IgD-negative memory B cell (primary cell): Measurements from ENCODE around the gene PAPSS1. TPM values are rescaled to one million over a fixed set of nuclear protein-coding genes. Genes with fewer than 3 reads are reported as not detected.
"Not testable (repeated sequence)": the region's sequence is repeated elsewhere in the genome, so short reads cannot be mapped to it uniquely, and the experiment has no call there.

Source experiments
- H3K27ac Mint-ChIP-seq, 3 donors: one replicate each; pipeline ENCODE4 v1.8.0; 2020 to 2022; ENCODE audit warnings: mild to moderate bottlenecking in 3 of 3, mixed read lengths in 3 of 3, moderate library complexity in 1 of 3
- H3K27me3 Mint-ChIP-seq: one replicate; pipeline ENCODE4 v1.8.0; 2021; ENCODE audit warnings: mixed read lengths
- H3K36me3 Mint-ChIP-seq: one replicate; pipeline ENCODE4 v1.8.0; 2020; ENCODE audit warnings: mild to moderate bottlenecking, mixed read lengths
- H3K4me1 Mint-ChIP-seq, 3 donors: one replicate each; pipeline ENCODE4 v1.8.0; 2020 to 2022; ENCODE audit warnings: mixed read lengths in 3 of 3, mild to moderate bottlenecking in 1 of 3
- H3K4me3 Mint-ChIP-seq, 4 donors: one replicate each; pipeline ENCODE4 v1.8.0; 2020 to 2022; ENCODE audit warnings: mild to moderate bottlenecking in 4 of 4, mixed read lengths in 4 of 4, moderate library complexity in 3 of 4
- H3K9me3 Mint-ChIP-seq, 3 donors: one replicate each; pipeline ENCODE4 v1.8.0; 2020 to 2021; ENCODE audit warnings: mixed read lengths in 3 of 3, mild to moderate bottlenecking in 1 of 3
- polyA plus RNA-seq: library from polyadenylated mRNA; unstranded; fragments of 300-500 nt; fragmentation: Illumina TruSeq; gene quantifications from one replicate; pipeline ENCODE4 v1.2.3, GENCODE V29; 2021

The PAPSS1 gene
- polyA plus RNA-seq, 1 donor from 2014 or later, result 52.4 TPM

DNA sequence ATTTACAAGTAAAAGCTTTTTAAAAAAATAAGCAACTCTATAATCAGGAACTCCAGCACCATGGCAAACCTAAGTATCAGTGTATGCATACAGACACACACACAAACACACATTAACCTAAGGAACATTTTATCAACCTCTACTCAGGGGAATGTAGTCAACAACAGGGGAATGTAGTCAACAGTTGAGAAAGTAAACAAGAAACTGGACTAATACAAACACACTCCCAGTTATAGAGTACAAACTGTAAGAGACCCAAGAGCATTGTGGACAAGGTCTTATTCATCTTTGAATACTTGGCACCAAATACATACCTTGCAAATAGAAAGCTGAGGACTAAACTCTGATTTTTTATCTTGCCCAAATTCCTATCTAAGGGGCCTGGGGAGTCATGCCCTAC is 36.2 kb downstream of the PAPSS1 start:
- Mint-ChIP-seq H3K9me3 (peaks cover 0 to 8% (median 2%) of the 10 kb centered on the region in 3 donors), H3K36me3 (peaks cover 22% of the 10 kb centered on the region), H3K4me1 (peaks cover 0 to 2% (median 2%) of the 10 kb centered on the region in 3 donors), H3K27me3 (no peaks in the 10 kb centered on the region), H3K4me3 (no peak overlapping the region), H3K27ac (no peak overlapping the region)

DNA sequence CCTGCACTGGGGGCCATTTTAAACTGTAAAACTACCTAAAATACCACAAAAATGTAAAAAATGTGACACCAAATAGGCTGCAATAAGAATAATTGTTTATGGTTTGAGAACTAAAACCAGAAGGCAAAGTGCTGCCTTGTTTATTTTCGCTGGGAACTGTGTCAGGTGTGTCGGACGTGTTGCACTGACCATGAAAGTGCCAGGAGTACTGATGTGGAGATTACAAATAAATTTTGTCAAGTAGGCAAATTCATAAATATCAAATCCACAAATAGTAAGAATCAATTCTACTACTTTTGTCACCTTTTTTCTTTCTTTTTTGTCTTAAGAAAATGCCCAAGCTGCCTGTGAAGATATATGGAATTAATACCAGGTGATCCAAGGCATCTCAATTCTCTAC is 37.7 kb downstream of the PAPSS1 start:
- H3K9me3 Mint-ChIP-seq, result peaks cover 0 to 13% (median 2%) of the 10 kb centered on the region in 3 donors
- no peak overlapping the region for H3K4me3 Mint-ChIP-seq
- peaks cover 0 to 3% (median 2%) of the 10 kb centered on the region in 3 donors for H3K4me1 Mint-ChIP-seq
- no peak overlapping the region for H3K27ac Mint-ChIP-seq
- peaks cover 28% of the 10 kb centered on the region for H3K36me3 Mint-ChIP-seq
- H3K27me3 Mint-ChIP-seq, result no peaks in the 10 kb centered on the region

DNA sequence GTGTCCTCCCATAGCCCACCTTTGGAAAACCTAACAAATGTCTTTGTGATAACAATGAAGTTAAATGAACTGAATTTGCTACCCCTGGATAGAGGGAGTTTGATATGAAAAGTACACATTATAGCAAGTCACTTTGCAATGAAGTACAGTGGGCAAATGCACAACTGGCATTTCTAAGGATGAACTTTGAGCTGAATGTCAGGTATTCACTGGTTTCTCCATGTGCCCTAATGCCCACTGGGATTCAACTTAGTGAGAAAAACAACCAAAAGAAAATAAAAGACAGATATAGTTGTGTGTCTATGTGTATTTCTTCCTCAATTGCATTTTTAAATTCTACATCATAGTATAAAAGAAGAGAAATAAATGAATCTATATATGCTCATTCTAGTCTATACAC is 51.0 kb downstream of the PAPSS1 start:
- Mint-ChIP-seq H3K36me3 (peaks cover 5% of the 10 kb centered on the region), H3K4me1 (peaks cover 0 to 2% (median 0%) of the 10 kb centered on the region in 3 donors), H3K27ac (no peak overlapping the region), H3K9me3 (no peaks in the 10 kb centered on the region), H3K27me3 (no peaks in the 10 kb centered on the region), H3K4me3 (no peak overlapping the region)

DNA sequence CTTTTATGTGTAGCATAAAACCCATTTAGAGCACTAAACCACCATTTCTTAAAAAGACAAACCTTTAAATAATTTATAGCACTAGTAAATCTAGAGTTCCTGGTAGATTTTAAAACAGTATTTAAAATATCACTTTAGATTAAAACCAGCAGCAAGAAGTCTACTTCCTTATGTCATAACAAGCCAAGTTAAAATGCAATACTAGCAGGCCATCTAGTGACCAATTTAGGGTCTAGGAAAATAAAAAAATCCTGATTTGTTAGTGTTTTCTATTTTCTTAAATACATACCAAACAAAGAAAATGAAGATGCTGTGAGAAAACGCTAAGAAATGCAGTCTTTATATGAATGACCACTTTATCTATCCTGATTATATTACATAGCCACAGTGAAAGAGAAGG is 53.9 kb downstream of the PAPSS1 start:
- Mint-ChIP-seq H3K27me3 (no peaks in the 10 kb centered on the region), H3K4me1 (peaks cover 0 to 4% (median 2%) of the 10 kb centered on the region in 3 donors), H3K4me3 (no peak overlapping the region), H3K36me3 (no peaks in the 10 kb centered on the region), H3K9me3 (no peaks in the 10 kb centered on the region), H3K27ac (no peak overlapping the region)

DNA sequence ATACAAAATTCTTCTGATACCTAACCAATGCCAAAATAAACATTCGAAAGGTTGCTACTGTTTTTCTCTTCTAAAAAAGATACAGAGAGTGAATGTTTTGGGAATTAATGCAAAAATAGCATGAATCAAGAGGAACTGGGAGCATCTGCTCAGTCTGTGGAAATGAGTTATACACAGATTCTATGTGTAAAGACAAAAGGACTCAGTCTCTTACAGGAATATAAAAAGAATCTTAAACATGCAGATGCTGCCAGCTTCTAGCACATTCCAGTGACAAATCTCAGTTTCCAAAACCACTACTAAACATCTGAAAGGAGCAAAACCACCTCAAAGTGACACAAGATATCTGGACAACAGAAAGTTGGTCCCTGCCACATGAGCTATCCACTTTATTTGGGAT is 55.0 kb downstream of the PAPSS1 start:
- no peaks in the 10 kb centered on the region for H3K9me3 Mint-ChIP-seq
- no peak overlapping the region for H3K4me3 Mint-ChIP-seq
- no peaks in the 10 kb centered on the region for H3K27me3 Mint-ChIP-seq
- H3K4me1 Mint-ChIP-seq, result peaks cover 0 to 4% (median 0%) of the 10 kb centered on the region in 3 donors
- H3K36me3 Mint-ChIP-seq, result peaks cover 1% of the 10 kb centered on the region
- no peak overlapping the region for H3K27ac Mint-ChIP-seq

DNA sequence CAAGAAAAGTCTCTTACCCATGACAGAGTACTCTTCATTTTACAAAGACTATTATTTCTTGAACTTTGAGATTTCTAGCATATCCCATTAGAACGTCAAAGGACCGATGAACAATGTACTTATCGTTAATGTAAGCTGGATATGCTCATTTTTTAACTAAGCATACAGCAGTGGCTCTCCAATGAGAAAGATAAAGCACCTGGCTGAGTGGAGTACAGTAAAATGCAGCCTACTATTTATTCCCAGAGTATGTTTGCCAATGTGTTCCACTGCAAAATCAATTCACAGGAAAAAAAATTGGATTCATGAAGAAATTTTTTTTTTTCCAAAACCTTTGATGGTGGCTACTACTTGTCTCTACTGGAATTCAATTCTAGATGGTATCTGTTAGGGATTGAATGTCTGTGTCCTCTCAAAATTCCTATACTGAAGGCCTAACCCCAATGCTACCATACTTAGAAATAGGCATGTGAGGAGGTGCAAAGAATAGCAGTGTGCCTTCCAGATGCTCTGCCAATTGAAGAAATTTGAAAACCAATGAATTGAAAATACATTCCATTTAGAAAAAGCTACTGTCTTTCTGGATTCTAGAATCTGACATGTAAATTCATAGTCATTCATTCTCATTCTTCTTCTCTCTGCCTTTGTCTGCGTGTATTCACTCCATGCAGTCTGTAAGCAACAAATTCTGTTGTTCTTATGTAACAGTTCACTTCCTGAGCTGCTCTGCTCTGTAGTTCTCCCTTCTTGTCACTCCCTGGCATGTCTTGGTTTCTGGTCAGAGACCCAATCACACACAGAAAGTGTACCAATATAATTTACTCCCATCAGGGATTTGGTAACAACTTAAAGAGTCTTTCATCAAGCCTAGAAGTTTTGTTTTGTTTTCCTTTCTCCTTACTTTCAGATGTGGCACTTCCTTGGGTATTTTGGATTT is 61.4 kb downstream of the PAPSS1 start:
- peaks cover 0 to 4% (median 0%) of the 10 kb centered on the region in 3 donors for H3K4me1 Mint-ChIP-seq
- no peak overlapping the region for H3K4me3 Mint-ChIP-seq
- H3K9me3 Mint-ChIP-seq, result peaks cover 0 to 3% (median 0%) of the 10 kb centered on the region in 3 donors
- H3K36me3 Mint-ChIP-seq, result peaks cover 18% of the 10 kb centered on the region
- no peaks in the 10 kb centered on the region for H3K27me3 Mint-ChIP-seq
- H3K27ac Mint-ChIP-seq, result no peak overlapping the region

DNA sequence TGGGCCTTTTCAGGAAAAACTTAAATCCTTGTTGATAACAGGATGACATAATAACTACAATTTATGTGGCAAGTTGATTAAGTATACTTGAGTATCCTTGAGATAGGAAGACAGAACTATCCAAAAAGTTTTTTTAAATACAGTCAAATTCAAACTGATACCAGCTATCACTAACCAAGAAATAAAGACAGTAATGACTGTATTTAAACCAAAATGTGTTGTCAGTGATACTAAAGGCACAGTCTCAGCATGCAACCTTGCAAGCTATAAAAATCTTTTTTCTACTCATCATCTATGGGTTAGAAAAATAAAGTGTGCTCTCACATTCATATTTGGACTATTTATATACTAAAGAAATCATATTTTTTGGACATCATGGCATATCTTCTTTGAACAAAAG is 64.7 kb downstream of the PAPSS1 start:
- H3K4me3 Mint-ChIP-seq, result no peak overlapping the region
- no peak overlapping the region for H3K27ac Mint-ChIP-seq
- peaks cover 34% of the 10 kb centered on the region for H3K36me3 Mint-ChIP-seq
- H3K4me1 Mint-ChIP-seq, result peaks cover 0 to 3% (median 0%) of the 10 kb centered on the region in 3 donors
- no peaks in the 10 kb centered on the region for H3K27me3 Mint-ChIP-seq
- peaks cover 2 to 13% (median 4%) of the 10 kb centered on the region in 3 donors for H3K9me3 Mint-ChIP-seq

DNA sequence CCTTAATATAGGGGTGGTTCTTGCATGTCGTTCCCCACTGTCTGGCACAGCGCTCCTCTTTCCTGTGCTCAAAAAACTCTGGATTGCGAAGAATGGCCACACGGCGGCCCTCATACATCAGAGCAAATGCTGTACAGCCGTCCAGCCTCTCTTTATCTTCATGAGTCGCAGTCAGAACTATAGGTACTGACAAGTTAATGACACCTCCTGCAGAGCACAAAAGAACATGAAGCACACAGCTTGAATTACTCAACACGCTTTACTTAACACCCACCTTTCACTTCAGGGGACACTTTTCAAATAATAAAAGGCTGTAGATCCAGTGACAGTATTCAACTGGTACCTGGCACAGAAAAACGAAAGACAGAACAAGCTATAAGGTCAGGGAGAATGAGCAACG is 65.3 kb downstream of the PAPSS1 start:
- Mint-ChIP-seq H3K4me3 (no peak overlapping the region), H3K9me3 (peaks cover 2 to 13% (median 4%) of the 10 kb centered on the region in 3 donors), H3K36me3 (peaks cover 32% of the 10 kb centered on the region)

DNA sequence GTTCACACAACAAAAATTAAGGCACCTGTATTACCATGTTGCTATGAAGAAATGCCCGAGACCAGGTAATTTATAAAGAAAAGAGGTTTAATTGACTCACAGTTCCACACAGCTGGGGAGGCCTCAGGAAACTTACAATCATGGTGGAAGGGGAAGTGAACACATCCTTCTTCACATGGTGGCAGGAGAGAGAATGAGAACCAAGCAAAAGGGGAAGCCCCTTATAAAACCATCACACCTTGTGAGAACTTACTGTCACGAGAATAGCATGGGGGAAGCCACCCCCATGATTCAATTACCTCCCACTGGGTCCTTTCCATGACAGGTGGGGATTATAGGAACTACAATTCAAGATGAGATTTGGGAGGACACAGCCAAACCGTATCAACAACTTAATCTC is 68.6 kb downstream of the PAPSS1 start:
- peaks cover 2 to 13% (median 4%) of the 10 kb centered on the region in 3 donors for H3K9me3 Mint-ChIP-seq
- not testable (repeated sequence) for H3K27me3 Mint-ChIP-seq

More for the DNA sequence above, 65.3 kb downstream of the PAPSS1 start:
- no peak overlapping the region for H3K27ac Mint-ChIP-seq
- peaks cover 0 to 3% (median 0%) of the 10 kb centered on the region in 3 donors for H3K4me1 Mint-ChIP-seq
- H3K27me3 Mint-ChIP-seq, result no peaks in the 10 kb centered on the region

DNA sequence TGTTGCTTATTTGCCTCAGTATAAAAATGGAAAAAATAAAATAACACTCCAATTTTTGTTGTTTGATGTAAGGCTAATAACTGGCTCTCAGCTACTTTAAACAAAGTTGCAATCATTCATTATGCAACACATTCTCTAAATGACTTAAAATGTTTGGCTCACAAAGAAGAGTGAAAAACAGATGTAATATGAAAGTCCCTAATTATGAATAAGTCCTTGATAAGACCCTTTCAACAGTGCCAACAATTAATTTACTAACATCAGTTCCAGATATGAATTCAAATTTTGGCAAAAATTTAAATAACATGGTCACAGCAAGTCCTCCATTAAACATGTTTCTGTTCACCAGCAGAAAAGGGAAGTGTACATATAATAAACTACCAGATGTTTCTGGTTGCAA is 69.8 kb downstream of the PAPSS1 start:
- Mint-ChIP-seq H3K9me3 (peaks cover 2 to 13% (median 4%) of the 10 kb centered on the region in 3 donors), H3K27me3 (no peaks in the 10 kb centered on the region), H3K4me1 (peaks cover 0 to 9% (median 6%) of the 10 kb centered on the region in 3 donors), H3K36me3 (peaks cover 36% of the 10 kb centered on the region), H3K27ac (no peak overlapping the region), H3K4me3 (no peak overlapping the region)

More for the DNA sequence above, 68.6 kb downstream of the PAPSS1 start:
- H3K4me1 Mint-ChIP-seq, H3K4me3 Mint-ChIP-seq, H3K27ac Mint-ChIP-seq: not testable (repeated sequence)
- H3K36me3 Mint-ChIP-seq, result peaks cover 36% of the 10 kb centered on the region

DNA sequence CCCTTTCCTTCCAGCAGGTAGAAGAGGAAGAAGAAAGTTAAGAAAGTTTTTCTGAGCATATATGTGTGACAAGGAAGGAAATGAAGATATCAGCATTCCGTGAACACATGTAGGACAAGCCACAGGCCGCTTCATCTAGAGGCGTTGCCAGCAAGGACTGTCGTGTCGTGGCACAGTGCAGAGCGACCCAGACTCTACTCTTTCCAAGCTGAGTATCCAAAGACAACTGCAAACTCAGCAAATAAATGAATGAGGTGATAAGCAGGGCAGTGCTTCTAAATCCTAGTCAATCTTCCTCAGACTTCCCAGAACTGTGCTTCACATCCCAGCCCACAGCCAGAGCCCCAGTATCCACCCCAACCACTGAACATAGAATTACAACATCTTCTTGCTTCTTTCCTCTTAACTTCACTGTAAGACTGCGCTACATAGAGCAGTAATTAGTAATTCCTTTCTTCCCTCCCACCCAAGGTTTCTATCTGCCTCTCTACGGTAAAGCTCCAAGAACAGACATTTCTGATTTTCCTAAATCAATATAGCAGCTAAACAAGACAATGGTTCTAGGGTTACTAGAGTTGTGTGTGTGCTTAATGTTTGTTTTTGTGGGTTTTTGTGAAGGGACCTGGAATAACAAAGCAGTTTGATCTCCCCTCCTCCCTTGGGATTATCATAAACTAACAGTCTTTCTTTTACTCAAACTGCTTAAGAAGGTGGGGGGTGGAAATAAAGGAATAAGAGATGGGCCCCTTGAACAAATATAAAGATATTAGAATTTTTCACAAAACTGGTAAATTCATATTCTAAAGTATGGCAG is 71.6 kb downstream of the PAPSS1 start:
- H3K4me1 Mint-ChIP-seq, result peaks cover 0 to 9% (median 6%) of the 10 kb centered on the region in 3 donors
- H3K36me3 Mint-ChIP-seq, result peaks cover 35% of the 10 kb centered on the region
- H3K4me3 Mint-ChIP-seq, result no peak overlapping the region
- peaks cover 2 to 9% (median 4%) of the 10 kb centered on the region in 3 donors for H3K9me3 Mint-ChIP-seq
- peak overlapping the region in 1 of 3 donors; percentile 71 for H3K27ac Mint-ChIP-seq
- no peaks in the 10 kb centered on the region for H3K27me3 Mint-ChIP-seq

DNA sequence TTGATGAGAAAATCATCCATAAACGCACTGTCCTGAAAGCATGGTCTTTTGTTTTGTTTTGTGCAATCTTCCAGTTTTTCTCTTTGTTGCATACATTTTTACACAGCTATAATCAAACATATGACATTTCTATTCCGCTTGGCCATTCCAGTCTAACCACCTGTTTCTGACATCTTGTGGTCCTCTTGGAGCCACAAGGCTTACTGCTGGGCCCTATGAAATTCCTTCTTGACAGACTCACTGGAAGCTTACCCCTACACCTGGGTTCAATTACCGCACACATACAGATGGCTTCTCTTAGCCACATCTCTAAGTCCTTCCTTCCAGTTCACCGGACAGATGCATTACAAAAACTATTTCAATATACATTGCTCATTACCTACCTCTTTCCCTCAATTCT is 72.4 kb downstream of the PAPSS1 start:
- Mint-ChIP-seq H3K27ac (no peak overlapping the region), H3K9me3 (peaks cover 2 to 6% (median 4%) of the 10 kb centered on the region in 3 donors), H3K4me3 (no peak overlapping the region), H3K27me3 (no peaks in the 10 kb centered on the region), H3K4me1 (peaks cover 0 to 11% (median 6%) of the 10 kb centered on the region in 3 donors), H3K36me3 (peaks cover 38% of the 10 kb centered on the region)

DNA sequence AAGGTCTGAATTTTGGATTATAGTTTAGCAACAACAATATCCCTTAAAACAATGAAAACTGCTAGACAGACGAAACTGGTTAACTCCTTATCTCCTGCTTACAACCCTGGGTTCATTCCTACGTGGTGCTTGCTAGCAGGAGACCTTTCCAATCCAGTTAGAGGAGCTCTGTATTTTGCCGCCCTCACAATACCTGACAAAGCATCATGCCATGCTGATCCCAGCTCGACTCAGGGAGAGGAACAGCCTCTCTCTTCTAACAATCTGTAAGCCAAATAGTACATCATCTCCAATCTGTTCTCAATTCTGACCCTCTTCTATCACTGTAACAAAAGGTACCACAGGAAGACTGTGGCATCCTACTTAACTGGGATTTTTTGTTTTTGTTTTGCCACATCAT is 74.4 kb downstream of the PAPSS1 start:
- Mint-ChIP-seq H3K4me3 (no peak overlapping the region), H3K27ac (no peak overlapping the region), H3K4me1 (peaks cover 0 to 8% (median 6%) of the 10 kb centered on the region in 3 donors), H3K36me3 (peaks cover 29% of the 10 kb centered on the region), H3K9me3 (no peaks in the 10 kb centered on the region), H3K27me3 (no peaks in the 10 kb centered on the region)

DNA sequence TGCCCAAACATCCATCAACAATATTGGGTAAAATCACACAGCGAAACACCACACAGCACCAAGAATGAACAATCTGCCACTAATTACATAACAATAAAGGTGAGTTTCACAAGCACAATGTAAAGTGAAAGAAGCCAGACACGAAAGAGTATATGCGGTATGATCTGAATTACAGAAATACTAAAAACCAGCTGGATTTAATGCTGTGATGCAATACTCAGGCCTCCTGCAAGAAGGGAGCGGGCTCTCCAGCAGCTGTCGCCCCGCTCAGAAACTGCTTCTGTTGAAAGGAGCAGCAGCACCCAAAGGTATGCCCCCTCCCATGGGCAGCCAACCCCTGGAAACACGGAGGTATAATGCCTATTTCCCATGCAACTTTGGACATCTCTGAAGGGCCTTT is 77.0 kb downstream of the PAPSS1 start:
- no peaks in the 10 kb centered on the region for H3K27me3 Mint-ChIP-seq
- H3K9me3 Mint-ChIP-seq, result no peaks in the 10 kb centered on the region
- no peak overlapping the region for H3K4me3 Mint-ChIP-seq
- peaks cover 29% of the 10 kb centered on the region for H3K36me3 Mint-ChIP-seq
- peaks cover 0 to 6% (median 5%) of the 10 kb centered on the region in 3 donors for H3K4me1 Mint-ChIP-seq
- H3K27ac Mint-ChIP-seq, result no peak overlapping the region

DNA sequence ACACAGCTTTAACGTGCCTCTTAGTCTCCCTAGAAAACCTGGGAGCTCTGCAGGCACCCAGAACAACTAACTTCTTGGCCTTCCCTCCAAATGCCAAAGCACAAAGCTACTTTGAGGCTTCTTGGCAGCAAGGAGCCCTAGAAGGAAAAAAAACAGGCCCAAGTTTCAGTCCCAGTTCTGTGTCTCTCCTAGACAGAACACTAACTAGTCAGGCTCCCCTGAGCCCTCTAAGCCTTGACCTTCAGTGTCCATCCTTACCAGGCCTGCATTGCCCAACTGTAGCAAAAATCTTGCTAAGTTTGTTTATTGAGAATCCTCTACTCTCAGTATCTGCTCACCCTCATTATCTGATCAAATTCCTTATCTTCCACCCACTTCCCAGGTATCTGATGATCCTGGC is 79.2 kb downstream of the PAPSS1 start:
- Mint-ChIP-seq H3K27ac (no peak overlapping the region), H3K4me3 (peak overlapping the region in 1 of 4 donors; percentile 1), H3K27me3 (no peaks in the 10 kb centered on the region), H3K9me3 (no peaks in the 10 kb centered on the region), H3K36me3 (peaks cover 27% of the 10 kb centered on the region), H3K4me1 (peaks cover 0 to 2% (median 0%) of the 10 kb centered on the region in 3 donors)
